Uterus (tissue), 4 donors: ENCODE measurements around the gene GBP2. TPM values are rescaled to one million over a fixed set of nuclear protein-coding genes. Genes with fewer than 3 reads are reported as not detected.
"Not testable (repeated sequence)": the region's sequence is repeated elsewhere in the genome, so short reads cannot be mapped to it uniquely, and the experiment has no call there.

Experiments
- DNase-seq, 2 donors: peaks; one replicate each; pipeline ENCODE4 v3.0.0-alpha.2; 2019 to 2020
- H3K27ac ChIP-seq, 2 donors: fragments of 200-600 bp; sonication (generic); 1 replicate in 1 of 2; 2 replicates in 1 of 2; pipeline ENCODE4 v1.5.1; 2016 to 2018
- H3K27me3 ChIP-seq, 2 donors: fragments of 200-600 bp; sonication (generic); one replicate each; pipeline ENCODE4 v1.5.1; 2018 to 2019; ENCODE audit warnings: control low read depth in 1 of 2
- H3K36me3 ChIP-seq, 2 donors: fragments of 200-600 bp; sonication (generic); one replicate each; pipeline ENCODE4 v1.5.1; 2019; ENCODE audit warnings: control low read depth in 1 of 2
- H3K4me1 ChIP-seq, 2 donors: fragments of 200-600 bp; sonication (generic); one replicate each; pipeline ENCODE4 v1.5.1; 2018 to 2019; ENCODE audit warnings: control low read depth in 1 of 2
- H3K4me3 ChIP-seq, 2 donors: fragments of 200-600 bp; sonication (generic); 1 replicate in 1 of 2; 2 replicates in 1 of 2; pipeline ENCODE4 v1.5.1; 2018 to 2019; ENCODE audit warnings: mild to moderate bottlenecking in 1 of 2
- H3K9me3 ChIP-seq, 2 donors: fragments of 200-600 bp; sonication (generic); one replicate each; pipeline ENCODE4 v1.5.1; 2019; ENCODE audit warnings: control low read depth in 1 of 2
- POLR2A ChIP-seq, 2 donors: fragments of 450-650 bp; IDR thresholded peaks; one replicate each; pipeline ENCODE4 v1.6.1; 2016; ENCODE audit warnings: antibody characterized with exemption in 2 of 2, mild to moderate bottlenecking in 1 of 2, moderate library complexity in 1 of 2
- intact Hi-C: fragments of 100-400 bp; cut with DNase I; formaldehyde crosslinking; loops from one replicate; pipeline ENCODE4 v1.15.1; 2023; ENCODE audit warnings: low total_unique reads
- total RNA-seq, 4 donors: library from RNA; depleted of rRNA in 3 of 4; stranded (reverse); fragments of >200 nt in 3 of 4; gene quantifications; one replicate each; pipeline versions ENCODE4 v1.1.0 to v1.2.4, GENCODE V29; 2014 to 2023
- TF ChIP-seq, protein P1 (sequence below), 4 experiments: fragments of 200-600 bp in 2 of 4; fragments of 450-650 bp in 2 of 4; sonication (generic) in 2 of 4; IDR thresholded peaks; one replicate each; pipeline ENCODE4 v1.5.1; 2016 to 2019; ENCODE audit warnings: antibody characterized with exemption in 4 of 4, mild to moderate bottlenecking in 2 of 4, moderate library complexity in 1 of 4
- donor health status: DM: yes; HTN: yes; CAD: no.

The GBP2 gene
- total RNA-seq, 4 donors from 2014 or later, result 18.4 to 95.0 (median 50.5) TPM

DNA sequence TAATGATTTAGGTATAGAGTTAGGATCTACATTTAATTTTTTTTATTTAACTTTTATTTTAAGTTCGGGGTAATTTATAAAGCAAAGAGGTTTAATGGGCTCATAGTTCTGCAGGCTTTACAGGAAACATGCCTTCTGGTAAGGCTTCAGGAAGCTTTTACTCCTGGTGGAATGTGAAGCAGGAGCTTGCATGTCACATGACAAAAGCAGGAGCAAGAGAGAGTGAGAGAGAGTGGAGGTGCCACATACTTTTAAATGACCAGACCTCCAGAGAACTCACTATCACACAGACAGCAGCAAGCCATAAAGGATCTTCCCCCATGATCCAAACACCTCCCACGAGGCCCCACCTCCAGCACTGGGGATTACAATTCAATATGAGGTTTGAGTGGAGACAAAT is 17.6 kb upstream of the GBP2 start:
- intact Hi-C loops, result no loop called here
- TF ChIP-seq, protein P1, sequence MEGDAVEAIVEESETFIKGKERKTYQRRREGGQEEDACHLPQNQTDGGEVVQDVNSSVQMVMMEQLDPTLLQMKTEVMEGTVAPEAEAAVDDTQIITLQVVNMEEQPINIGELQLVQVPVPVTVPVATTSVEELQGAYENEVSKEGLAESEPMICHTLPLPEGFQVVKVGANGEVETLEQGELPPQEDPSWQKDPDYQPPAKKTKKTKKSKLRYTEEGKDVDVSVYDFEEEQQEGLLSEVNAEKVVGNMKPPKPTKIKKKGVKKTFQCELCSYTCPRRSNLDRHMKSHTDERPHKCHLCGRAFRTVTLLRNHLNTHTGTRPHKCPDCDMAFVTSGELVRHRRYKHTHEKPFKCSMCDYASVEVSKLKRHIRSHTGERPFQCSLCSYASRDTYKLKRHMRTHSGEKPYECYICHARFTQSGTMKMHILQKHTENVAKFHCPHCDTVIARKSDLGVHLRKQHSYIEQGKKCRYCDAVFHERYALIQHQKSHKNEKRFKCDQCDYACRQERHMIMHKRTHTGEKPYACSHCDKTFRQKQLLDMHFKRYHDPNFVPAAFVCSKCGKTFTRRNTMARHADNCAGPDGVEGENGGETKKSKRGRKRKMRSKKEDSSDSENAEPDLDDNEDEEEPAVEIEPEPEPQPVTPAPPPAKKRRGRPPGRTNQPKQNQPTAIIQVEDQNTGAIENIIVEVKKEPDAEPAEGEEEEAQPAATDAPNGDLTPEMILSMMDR (IDR thresholded peaks at IDR 0.05), result no peak
- no peak for TF ChIP-seq POLR2A (IDR thresholded peaks at IDR 0.05)
- Histone ChIP-seq H3K36me3 (no peaks in the 10 kb centered on the region), H3K9me3 (no peaks in the 10 kb centered on the region), H3K27ac (no peak overlapping the region), H3K4me1 (no peaks in the 10 kb centered on the region), H3K27me3 (no peaks in the 10 kb centered on the region), H3K4me3 (no peak overlapping the region)
- no peak for DNase-seq

DNA sequence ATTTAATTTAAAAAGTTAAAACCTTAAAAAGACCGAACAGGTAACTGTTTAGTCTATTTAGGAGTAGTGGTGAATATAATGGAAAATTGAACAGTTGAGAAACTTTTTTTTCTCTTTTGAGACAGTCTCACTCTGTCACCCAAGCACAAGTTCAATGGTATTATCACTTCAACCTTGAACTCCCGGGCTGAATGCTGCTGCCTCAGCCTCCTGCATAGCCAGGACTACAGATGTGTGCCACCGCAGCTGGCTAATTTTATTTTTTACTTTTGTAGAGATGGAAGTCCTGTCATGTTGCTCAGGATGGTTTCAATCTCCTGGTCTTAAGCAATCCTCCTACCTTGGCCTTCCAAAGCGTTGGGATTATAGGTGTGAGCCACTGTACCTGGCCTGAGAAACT is 16.2 kb upstream of the GBP2 start:
- Histone ChIP-seq H3K4me3 (no peak overlapping the region), H3K4me1 (no peaks in the 10 kb centered on the region), H3K9me3 (no peaks in the 10 kb centered on the region), H3K27me3 (no peaks in the 10 kb centered on the region), H3K36me3 (no peaks in the 10 kb centered on the region), H3K27ac (no peak overlapping the region)
- intact Hi-C loops, result no loop called here
- no peak for DNase-seq
- no peak for TF ChIP-seq POLR2A (IDR thresholded peaks at IDR 0.05)
- TF ChIP-seq, protein P1 (IDR thresholded peaks at IDR 0.05), result no peak

DNA sequence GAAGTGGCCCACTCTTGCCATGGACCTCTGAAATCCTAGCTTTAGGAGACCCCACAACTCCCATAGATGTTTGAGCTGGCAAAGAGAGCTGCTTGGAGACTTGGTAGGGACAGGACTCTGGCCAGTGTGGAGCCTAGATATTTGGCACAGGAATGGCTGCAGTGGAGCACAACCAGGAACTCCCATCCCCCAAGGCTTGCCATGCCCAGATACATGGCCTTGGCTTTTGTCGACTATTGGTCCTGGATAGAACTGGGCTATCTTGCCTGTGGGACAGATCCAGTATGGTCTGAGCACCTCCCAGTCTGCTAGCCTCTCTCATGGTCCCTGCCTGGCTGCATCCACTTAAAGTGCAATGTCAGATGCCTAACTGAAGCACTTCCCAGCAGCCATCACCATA is 7.8 kb upstream of the GBP2 start:
- TF ChIP-seq, protein P1 (IDR thresholded peaks at IDR 0.05), result no peak
- TF ChIP-seq POLR2A (IDR thresholded peaks at IDR 0.05), result no peak
- DNase-seq, result no peak
- H3K4me1 ChIP-seq, result no peaks in the 10 kb centered on the region
- H3K9me3 ChIP-seq, result no peaks in the 10 kb centered on the region
- no peak overlapping the region for H3K4me3 ChIP-seq
- H3K27me3 ChIP-seq, result no peaks in the 10 kb centered on the region
- no peak overlapping the region for H3K27ac ChIP-seq
- intact Hi-C loops, result no loop called here
- no peaks in the 10 kb centered on the region for H3K36me3 ChIP-seq

DNA sequence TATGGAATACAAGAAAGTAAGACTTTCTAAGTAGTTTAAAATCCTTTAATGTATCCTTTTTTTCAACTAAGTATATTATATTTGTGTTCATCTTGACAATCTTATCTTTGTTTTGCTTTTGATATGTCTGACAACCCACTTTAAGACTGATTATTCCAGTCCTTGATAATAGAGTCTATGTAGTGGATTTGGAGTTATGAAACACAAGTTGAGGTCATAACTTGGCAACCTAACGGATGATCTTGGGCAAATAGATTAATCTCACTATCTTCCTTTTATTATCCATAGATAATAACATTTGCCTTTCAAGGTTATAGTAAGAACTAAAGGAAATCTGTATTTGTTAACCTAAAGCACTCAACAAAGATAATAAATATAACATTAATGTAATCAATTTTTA is 4.8 kb upstream of the GBP2 start:
- H3K27me3 ChIP-seq, result no peaks in the 10 kb centered on the region
- no peaks in the 10 kb centered on the region for H3K4me1 ChIP-seq
- intact Hi-C loops, result no loop called here
- no peak for DNase-seq
- H3K4me3 ChIP-seq, result no peak overlapping the region
- H3K9me3 ChIP-seq, result no peaks in the 10 kb centered on the region
- peak overlapping the region; percentile 79 to 95 for H3K27ac ChIP-seq
- no peaks in the 10 kb centered on the region for H3K36me3 ChIP-seq
- TF ChIP-seq, protein P1 (IDR thresholded peaks at IDR 0.05), result no peak
- no peak for TF ChIP-seq POLR2A (IDR thresholded peaks at IDR 0.05)

DNA sequence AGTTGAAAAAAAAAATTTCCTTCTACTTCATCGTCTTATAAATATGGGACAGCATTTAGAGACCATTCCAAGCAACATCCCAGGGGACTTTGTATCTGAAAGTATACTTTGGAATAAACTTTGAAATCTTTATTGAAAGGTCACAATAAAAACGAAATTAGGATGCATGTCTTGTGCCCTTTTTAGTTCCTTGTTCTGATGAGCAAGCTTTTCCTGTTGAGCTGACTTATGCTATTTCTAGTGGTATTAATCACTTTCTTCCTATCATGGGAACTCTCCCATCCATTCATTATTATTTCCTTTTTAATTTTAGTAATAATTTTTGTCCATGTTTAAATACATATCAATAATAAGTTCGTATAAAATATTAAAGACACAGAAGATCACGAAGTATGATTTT is 4.0 kb upstream of the GBP2 start:
- intact Hi-C loops, result no loop called here
- Histone ChIP-seq H3K36me3 (no peaks in the 10 kb centered on the region), H3K27me3 (no peaks in the 10 kb centered on the region), H3K27ac (peak overlapping the region; percentile 79 to 95), H3K4me1 (no peaks in the 10 kb centered on the region), H3K9me3 (no peaks in the 10 kb centered on the region), H3K4me3 (no peak overlapping the region)
- no peak for DNase-seq
- TF ChIP-seq, protein P1 (IDR thresholded peaks at IDR 0.05), result no peak
- TF ChIP-seq POLR2A (IDR thresholded peaks at IDR 0.05), result no peak

DNA sequence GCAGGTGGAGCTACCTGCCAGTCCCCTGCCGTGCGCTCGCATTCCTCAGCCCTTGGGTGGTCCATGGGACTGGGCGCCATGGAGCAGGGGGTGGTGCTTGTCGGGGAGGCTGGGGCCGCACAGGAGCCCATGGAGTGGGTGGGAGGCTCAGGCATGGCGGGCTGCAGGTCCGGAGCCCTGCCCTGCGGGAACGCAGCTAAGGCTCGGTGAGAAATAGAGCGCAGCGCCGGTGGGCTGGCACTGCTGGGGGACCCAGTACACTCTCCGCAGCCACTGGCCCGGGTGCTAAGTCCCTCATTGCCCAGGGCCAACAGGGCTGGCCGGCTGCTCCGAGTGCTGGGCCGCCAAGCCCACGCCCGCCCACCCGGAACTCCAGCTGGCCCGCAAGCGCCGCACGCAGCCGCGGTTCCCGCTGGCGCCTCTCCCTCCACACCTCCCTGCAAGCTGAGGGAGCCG is 2.1 kb upstream of the GBP2 start:
- H3K4me3 ChIP-seq, H3K27me3 ChIP-seq, DNase-seq, H3K9me3 ChIP-seq, H3K36me3 ChIP-seq, H3K4me1 ChIP-seq, intact Hi-C loops: not testable (repeated sequence)
- H3K27ac ChIP-seq, result peak overlapping the region; percentile 79 to 95

DNA sequence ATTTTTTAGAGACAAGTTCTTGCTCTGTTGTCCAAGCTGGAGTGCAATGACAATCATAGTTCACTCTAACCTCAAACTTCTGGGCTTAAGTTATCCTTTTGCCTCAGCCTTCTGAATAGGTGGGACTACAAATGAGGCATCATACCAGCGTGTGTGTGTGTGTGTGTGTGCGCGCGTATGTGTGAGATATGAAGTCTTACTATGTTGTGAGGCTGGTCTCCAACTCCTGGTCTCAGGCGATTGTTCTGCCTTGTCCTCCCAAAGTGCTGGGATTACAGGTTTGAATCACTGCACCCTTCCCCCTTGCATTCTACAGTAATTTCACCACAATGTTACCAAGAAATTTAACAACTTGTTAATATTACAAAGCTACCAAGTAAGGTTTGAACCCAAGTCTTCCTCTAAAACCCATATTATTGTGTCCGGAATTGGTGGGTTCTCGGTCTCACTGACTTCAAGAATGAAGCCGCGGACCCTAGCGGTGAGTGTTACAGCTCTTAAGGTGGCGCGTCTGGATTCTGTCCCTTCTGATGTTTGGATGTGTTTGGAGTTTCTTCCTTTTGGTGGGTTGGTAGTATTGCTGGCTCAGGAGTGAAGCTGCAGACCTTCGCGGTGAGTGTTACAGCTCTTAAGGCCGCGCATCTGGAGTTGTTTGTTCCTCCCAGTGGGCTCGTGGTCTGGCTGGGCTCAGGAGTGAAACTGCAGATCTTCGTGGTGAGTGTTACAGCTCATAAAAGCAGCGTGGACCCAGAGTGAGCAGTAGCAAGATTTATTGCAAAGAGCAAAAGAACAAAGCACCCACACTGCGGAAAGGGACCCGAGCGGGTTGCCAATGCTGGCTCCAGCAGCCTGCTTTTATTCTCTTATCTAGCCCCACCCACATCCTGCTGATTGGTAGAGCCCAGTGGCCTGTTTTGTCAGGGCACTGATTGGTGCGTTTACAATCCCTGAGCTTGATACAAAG is 970 bp upstream of the GBP2 start:
- DNase-seq, result peak; percentile 27 to 35
- H3K36me3 ChIP-seq, H3K27me3 ChIP-seq, H3K9me3 ChIP-seq, intact Hi-C loops, H3K4me1 ChIP-seq: not testable (repeated sequence)
- peak overlapping the region; percentile 79 to 95 for H3K27ac ChIP-seq
- H3K4me3 ChIP-seq, result peak overlapping the region in 1 of 2 donors; percentile 44
